GM13977 (cell line): Measurements from ENCODE around the gene BCL2A1.
"Not testable (repeated sequence)": the region's sequence is repeated elsewhere in the genome, so short reads cannot be mapped to it uniquely, and the experiment has no call there.

Source experiments
- DNase-seq: peaks from one replicate; pipeline ENCODE4 v3.0.0; 2012; ENCODE audit warnings: low spot score
- in situ Hi-C: fragments of 300-500 bp; cut with MboI; formaldehyde crosslinking; loops from one replicate; pipeline ENCODE4 v1.12.0; 2022; ENCODE audit warnings: low sequenced_read_pairs, low pct_unique_long_range_greater_than_20kb, mixed read lengths, inconsistent platforms; ENCODE audit not compliant: unreplicated experiment
- TF ChIP-seq, protein P1 (sequence below): IDR thresholded peaks from 2 replicates; pipeline ENCODE4 v1.5.1; 2012; ENCODE audit warnings: mild to moderate bottlenecking, control low read depth; ENCODE audit not compliant: insufficient read depth; ENCODE audit errors: extremely low read depth, missing control alignments

Gene BCL2A1

DNA sequence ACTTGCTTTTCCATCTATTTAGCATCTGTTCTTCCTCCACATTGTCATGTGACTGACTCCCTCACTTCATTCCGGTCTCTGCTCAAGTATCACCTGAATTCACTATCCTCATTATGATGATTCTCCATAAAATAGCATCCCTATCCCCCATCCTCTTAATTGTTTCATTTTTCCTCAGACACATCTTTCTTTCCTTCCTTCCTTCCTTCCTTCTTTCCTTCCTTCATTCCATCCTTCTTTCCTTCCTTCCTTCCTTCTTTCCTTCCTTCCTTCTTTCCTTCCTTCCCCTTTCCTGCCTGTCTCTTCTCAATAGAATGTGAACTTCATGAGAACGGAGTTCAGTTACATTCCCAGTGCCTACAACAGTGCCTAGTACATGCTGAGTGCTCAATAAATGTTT lies 41.6 kb downstream of the BCL2A1 start:
- TF ChIP-seq, protein P1, sequence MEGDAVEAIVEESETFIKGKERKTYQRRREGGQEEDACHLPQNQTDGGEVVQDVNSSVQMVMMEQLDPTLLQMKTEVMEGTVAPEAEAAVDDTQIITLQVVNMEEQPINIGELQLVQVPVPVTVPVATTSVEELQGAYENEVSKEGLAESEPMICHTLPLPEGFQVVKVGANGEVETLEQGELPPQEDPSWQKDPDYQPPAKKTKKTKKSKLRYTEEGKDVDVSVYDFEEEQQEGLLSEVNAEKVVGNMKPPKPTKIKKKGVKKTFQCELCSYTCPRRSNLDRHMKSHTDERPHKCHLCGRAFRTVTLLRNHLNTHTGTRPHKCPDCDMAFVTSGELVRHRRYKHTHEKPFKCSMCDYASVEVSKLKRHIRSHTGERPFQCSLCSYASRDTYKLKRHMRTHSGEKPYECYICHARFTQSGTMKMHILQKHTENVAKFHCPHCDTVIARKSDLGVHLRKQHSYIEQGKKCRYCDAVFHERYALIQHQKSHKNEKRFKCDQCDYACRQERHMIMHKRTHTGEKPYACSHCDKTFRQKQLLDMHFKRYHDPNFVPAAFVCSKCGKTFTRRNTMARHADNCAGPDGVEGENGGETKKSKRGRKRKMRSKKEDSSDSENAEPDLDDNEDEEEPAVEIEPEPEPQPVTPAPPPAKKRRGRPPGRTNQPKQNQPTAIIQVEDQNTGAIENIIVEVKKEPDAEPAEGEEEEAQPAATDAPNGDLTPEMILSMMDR, result no peak
- no peak for DNase-seq
- in situ Hi-C loops, result no loop called here

DNA sequence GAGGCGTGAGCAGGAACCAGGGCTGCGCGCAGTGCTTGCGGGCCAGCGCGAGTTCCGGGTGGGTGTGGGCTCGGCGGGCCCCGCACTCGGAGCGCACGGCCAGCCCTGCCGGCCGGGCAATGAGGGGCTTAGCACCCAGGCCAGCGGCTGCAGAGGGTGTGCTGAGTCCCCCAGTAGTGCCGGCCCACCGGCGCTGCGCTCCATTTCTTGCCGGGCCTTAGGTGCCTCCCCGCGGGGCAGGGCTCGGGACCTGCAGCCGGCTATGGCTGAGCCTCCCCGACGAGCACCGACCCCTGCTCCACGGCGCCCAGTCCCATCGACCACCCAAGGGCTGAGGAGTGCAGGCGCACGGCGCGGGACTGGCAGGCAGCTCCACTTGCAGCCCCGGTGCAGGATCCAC lies 44.9 kb downstream of the BCL2A1 start:
- DNase-seq, in situ Hi-C loops: not testable (repeated sequence)

DNA sequence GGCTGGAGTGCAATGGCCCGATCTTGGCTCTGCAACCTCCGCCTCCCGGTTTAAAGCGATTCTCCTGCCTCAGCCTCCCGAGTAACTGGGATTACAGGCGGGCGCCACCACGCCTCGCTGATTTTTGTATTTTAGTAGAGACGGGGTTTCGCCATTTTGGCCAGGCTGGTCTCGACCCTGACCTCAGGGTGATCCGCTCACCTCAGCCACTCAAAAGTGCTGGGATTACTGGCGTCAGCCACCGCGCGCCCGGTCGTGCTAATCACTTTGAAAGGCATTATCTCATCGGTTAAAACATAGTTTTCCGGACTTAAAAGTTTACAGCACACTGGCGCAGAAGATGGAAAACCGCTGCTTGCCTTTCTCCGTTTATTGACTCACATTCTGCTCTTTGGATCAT lies 46.6 kb downstream of the BCL2A1 start:
- in situ Hi-C loops, result no loop called here
- DNase-seq, result no peak
- TF ChIP-seq, protein P1, result no peak

DNA sequence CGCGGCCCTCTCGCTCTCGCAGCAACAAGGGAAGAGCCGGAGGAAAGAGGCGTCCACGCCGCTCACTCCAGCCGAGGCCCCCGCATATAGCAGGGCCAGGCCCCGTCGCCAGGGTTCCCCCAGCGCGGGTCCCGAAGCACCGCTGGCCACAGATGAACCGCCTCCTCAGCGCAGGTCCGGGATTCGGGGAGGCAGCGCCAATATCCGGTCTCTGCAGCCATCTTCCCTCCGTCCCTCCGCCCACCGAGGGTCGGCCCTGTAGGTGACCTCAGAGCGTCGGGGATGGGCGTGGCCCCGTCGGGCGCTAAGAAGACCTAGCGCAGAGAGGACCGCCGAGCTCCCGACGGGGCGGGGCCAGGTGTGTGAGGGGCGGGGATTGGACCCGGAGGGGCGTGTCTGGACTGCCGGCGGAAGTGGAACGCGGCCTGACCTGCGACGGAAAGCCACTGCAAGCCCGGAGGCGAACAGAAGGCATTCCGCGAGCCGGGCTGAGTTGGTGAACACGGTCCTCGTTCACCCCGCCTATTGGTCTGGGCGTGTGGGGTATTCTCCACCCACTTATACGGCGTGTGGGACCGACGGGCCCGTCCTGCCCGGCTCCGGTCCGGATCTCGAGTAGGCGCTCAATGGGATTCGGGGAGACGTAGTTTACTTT lies 47.4 kb downstream of the BCL2A1 start:
- peak; percentile 99 for DNase-seq
- in situ Hi-C loops, result no loop called here

DNA sequence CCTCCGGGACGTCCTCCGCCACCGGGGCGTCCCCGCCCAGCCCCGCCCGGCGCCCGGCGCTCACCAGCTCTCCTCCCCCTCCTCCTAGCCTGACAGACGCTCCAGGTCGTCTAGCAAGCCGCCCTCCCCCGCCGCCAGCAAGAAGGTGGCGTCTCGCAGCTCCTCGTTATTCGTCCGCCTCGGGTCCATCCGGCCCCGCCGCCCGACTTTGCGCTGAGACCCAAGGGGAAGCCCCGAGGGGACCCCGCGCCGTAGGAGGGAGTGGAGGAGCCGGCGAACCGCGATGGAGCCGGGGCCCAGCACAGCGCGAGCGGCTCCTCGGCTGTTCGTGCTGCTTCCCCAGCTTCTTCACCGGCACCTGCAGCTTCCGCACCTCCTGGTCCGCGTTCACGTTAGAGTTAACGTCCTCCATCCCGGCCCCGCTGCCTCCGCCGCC lies 47.9 kb downstream of the BCL2A1 start:
- TF ChIP-seq, protein P1, result no peak
- peak; percentile 84 for DNase-seq
- in situ Hi-C loops, result no loop called here

More for the DNA sequence above, 47.4 kb downstream of the BCL2A1 start:
- TF ChIP-seq, protein P1, result no peak

DNA sequence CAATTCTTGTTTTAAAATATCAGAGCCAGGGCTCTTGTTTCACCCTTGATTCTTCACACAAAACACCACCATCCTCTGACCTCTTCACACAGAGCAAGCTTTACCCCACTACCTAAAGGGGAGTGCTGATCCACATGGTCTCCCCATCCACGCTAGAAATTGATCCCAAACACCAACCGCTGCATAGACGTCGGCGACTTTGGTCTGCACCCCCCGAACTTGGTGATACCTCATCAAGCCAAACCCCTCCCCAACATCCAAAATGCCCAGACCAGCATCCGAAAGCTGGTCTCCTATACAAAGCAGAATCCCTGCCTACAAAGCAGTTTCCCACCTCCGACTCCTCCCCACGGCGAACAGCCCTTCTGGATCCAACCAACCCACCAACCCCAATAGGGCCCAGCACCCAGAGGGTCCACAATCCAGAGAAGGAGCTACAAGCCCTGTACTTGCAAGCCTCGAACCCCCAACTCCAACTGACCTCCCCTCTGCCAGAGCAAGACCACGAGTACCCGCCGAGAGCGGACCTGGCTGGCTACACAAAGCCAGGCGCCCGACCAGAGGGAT lies 48.4 kb downstream of the BCL2A1 start:
- no peak for DNase-seq
- in situ Hi-C loops, result no loop called here
- TF ChIP-seq, protein P1, result no peak

DNA sequence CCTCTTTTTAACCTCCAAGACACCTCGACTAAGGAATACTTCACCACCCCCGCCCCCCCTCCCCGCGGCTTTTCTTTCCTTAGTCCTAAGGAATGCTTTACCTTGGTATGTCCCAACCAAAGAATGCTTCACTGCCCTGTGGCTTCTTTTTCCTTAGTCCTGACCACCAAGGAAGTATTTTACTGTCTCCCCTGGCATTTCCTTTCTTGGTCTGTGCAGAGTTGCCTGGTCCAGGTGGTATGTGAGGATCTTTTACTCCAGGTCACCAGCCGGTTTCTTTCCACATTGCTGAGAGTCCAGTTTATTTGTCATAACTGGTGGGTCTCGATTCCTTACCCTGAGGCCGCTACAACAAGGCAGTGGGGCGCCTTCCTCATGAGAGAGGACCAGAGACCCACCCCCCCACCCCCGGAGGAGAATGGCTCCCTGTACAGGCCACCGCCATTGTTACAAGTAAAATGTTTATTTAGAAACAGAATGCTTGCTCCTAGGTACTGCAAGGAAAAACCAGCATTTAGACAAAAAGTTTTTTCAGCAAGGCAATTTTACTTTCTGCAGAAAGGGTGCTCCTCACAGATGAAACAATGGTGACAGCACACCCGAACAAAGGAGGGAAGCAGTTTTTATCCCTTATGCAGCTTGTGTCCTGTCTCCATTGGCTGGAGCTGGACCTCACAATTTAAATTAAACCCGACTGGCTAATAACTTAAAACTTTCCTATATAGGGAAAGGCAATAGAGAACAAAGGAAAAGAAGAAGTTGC lies 51.1 kb downstream of the BCL2A1 start:
- TF ChIP-seq, protein P1, result no peak
- in situ Hi-C loops, result no loop called here
- DNase-seq, result no peak
